Measurements from ENCODE around the gene CNGB1. TPM values are rescaled to one million over a fixed set of nuclear protein-coding genes. Genes with fewer than 3 reads are reported as not detected.

The CNGB1 gene
- total and polyA plus RNA-seq, 9 donors, result 0.11 TPM; not detected in 8

GRCh38 chr16:57967916-57968315 is 3.0 kb downstream of the CNGB1 start:
- TF ChIP-seq POLR2A (IDR thresholded peaks at IDR 0.05) (no peak), CTCF (IDR thresholded peaks at IDR 0.05) (no peak), EP300 (IDR thresholded peaks at IDR 0.05) (no peak)
- DNase-seq, result no peak
- Histone ChIP-seq H3K27me3 (no peaks in the 10 kb centered on the region), H3K27ac (no peak overlapping the region), H3K9me3 (no peaks in the 10 kb centered on the region), H3K36me3 (no peaks in the 10 kb centered on the region), H3K4me3 (no peak overlapping the region), H3K4me1 (ENCODE audit: insufficient read depth) (no peaks in the 10 kb centered on the region)
- intact Hi-C loops (cut with DNase I), result no loop called here

- Histone ChIP-seq H3K27me3 (no peaks in the 10 kb centered on the region), H3K4me1 (ENCODE audit: insufficient read depth) (no peaks in the 10 kb centered on the region), H3K9me3 (no peaks in the 10 kb centered on the region), H3K36me3 (no peaks in the 10 kb centered on the region), H3K27ac (no peak overlapping the region), H3K4me3 (no peak overlapping the region)
- no peak for TF ChIP-seq CTCF (IDR thresholded peaks at IDR 0.05)
- TF ChIP-seq EP300 (IDR thresholded peaks at IDR 0.05), result no peak
- no peak for TF ChIP-seq POLR2A (IDR thresholded peaks at IDR 0.05)
- intact Hi-C loops (cut with DNase I), result no loop called here
- 85 to 89% (median 88%) methylated on average over 9 of the region's 9 CpGs for WGBS, 3 donors
- DNase-seq, result no peak
These were observed 3.9 kb downstream of the CNGB1 start for GRCh38 chr16:57966986-57967385.

- H3K4me1 ChIP-seq (ENCODE audit: insufficient read depth), result no peaks in the 10 kb centered on the region
- TF ChIP-seq POLR2A (IDR thresholded peaks at IDR 0.05) (no peak), EP300 (IDR thresholded peaks at IDR 0.05) (no peak), CTCF (IDR thresholded peaks at IDR 0.05) (no peak)
- H3K27ac ChIP-seq, result no peak overlapping the region
- intact Hi-C loops (cut with DNase I), result no loop called here
- H3K4me3 ChIP-seq, result no peak overlapping the region
- DNase-seq, result no peak
- H3K36me3 ChIP-seq, result no peaks in the 10 kb centered on the region
- no peaks in the 10 kb centered on the region for H3K27me3 ChIP-seq
- no peaks in the 10 kb centered on the region for H3K9me3 ChIP-seq
- WGBS, 3 donors, result 33 to 40% (median 38%) methylated on average over 4 of the region's 4 CpGs
These were observed 4.6 kb downstream of the CNGB1 start for GRCh38 chr16:57966204-57966771.

GRCh38 chr16:57964157-57964700 is 6.7 kb downstream of the CNGB1 start:
- no peaks in the 10 kb centered on the region for H3K27me3 ChIP-seq
- WGBS, 3 donors, result 73 to 81% (median 75%) methylated on average over 10 of the region's 10 CpGs
- H3K4me1 ChIP-seq (ENCODE audit: insufficient read depth), result no peaks in the 10 kb centered on the region
- no peaks in the 10 kb centered on the region for H3K9me3 ChIP-seq
- DNase-seq, result no peak
- no peak for TF ChIP-seq CTCF (IDR thresholded peaks at IDR 0.05)
- TF ChIP-seq EP300 (IDR thresholded peaks at IDR 0.05), result no peak
- TF ChIP-seq POLR2A (IDR thresholded peaks at IDR 0.05), result no peak
- no peak overlapping the region for H3K27ac ChIP-seq
- intact Hi-C loops (cut with DNase I), result no loop called here
- no peaks in the 10 kb centered on the region for H3K36me3 ChIP-seq
- no peak overlapping the region for H3K4me3 ChIP-seq

All from ovary (tissue), 9 donors.